Pancreas (tissue), 10 donors: ENCODE measurements around the gene NSMCE3. TPM values are rescaled to one million over a fixed set of nuclear protein-coding genes. Genes with fewer than 3 reads are reported as not detected.

Source experiments
- ATAC-seq, 4 donors: fragments of 200-7000 bp; cut with Tn5 transposase; one replicate each; pipeline versions ENCODE4 v1.8.0 to v1.9.1; 2020; ENCODE audit warnings: mild to moderate bottlenecking in 4 of 4, moderate library complexity in 4 of 4
- DNase-seq, 6 donors: peaks; one replicate each; pipeline ENCODE4 v3.0.0-alpha.2; 2020
- FAIRE-seq: peaks from 2 replicates; lab custom pipeline; 2012; peaks lifted over from hg19 to GRCh38; lab: Jason Lieb, UNC
- H3K27ac ChIP-seq, 4 donors: fragments of 200-600 bp; sonication (generic); 1 replicate in 3 of 4; 2 replicates in 1 of 4; pipeline versions ENCODE4 v1.5.0 to v1.8.0; 2020
- H3K27me3 ChIP-seq, 4 donors: fragments of 200-600 bp; one replicate each; pipeline ENCODE4 v1.8.0; 2021
- H3K36me3 ChIP-seq, 3 donors: fragments of 200-600 bp; sonication (generic) in 1 of 3; one replicate each; pipeline versions ENCODE4 v1.5.0 to v1.8.0; 2020 to 2021
- H3K4me1 ChIP-seq, 3 donors: fragments of 200-600 bp; one replicate each; pipeline ENCODE4 v1.8.0; 2021
- H3K4me3 ChIP-seq, 4 donors: fragments of 200-600 bp; sonication (generic) in 2 of 4; one replicate each; pipeline versions ENCODE4 v1.5.0 to v1.8.0; 2020 to 2021
- H3K9me3 ChIP-seq, 4 donors: fragments of 200-600 bp; one replicate each; pipeline ENCODE4 v1.8.0; 2021
- CTCF ChIP-seq, 4 donors: fragments of 200-600 bp; sonication (generic) in 3 of 4; IDR thresholded peaks; one replicate each; pipeline versions ENCODE4 v1.5.0 to v1.8.0; 2021; ENCODE audit warnings: antibody characterized with exemption in 4 of 4
- WGBS, 2 donors: extraction: QIAGEN DNeasy Blood & Tissue Kit; methylation state at CpG; one replicate each; pipeline ENCODE4 v1.1.7; 2013; 5-methylcytosine and 5-hydroxymethylcytosine counted together
- intact Hi-C, 3 donors: fragments of 100-400 bp; cut with DNase I; formaldehyde crosslinking; loops; one replicate each; pipeline versions ENCODE4 v1.11.1 to v1.14.2; 2022
- polyA plus RNA-seq, 2 donors: library from polyadenylated mRNA; stranded (reverse); fragments of 200-250 nt; gene quantifications; one replicate each; pipeline ENCODE4 v1.2.3, GENCODE V29; 2013
- total RNA-seq, 6 donors: library from RNA; stranded (reverse); fragmentation: NEBNext Ultra II Directional in 4 of 6; extraction: Animal tissue kit (Norgen Biotek cat#: 25700) in 4 of 6; gene quantifications; one replicate each; pipeline versions ENCODE4 v1.2.1 to v1.2.4, GENCODE V29; 2021 to 2023
- donor health status: healthy with polysubstance abuse.
- donor health status: DM: no; HTN: no; CAD: no; lungs with moderate emphysema.
- donor health status: DM: no; HTN: no; CAD: no.
- donor health status: control.
- donor health status: control.
- donor health status: Bipolar disorder and iron deficiency.
- donor health status: DM: yes; HTN: yes; CAD: no.
- donor health status: DM: no; HTN: no; CAD: no.
- donor health status: DM: no; HTN: no; CAD: no.
- donor health status: DM: yes; HTN: yes; CAD: no.

The NSMCE3 gene
- total and polyA plus RNA-seq, 8 donors: 1.5 to 5.2 (median 2.2) TPM

- no peak overlapping the region for H3K27ac ChIP-seq
- TF ChIP-seq CTCF (IDR thresholded peaks at IDR 0.05): no peak
- FAIRE-seq (no peak), DNase-seq (no peak), ATAC-seq (no peak)
- no peaks in the 10 kb centered on the region for H3K9me3 ChIP-seq
- H3K27me3 ChIP-seq: no peaks in the 10 kb centered on the region
- H3K4me3 ChIP-seq: no peak overlapping the region
- H3K36me3 ChIP-seq: no peaks in the 10 kb centered on the region
- 87 to 93% methylated on average over 11 of the region's 11 CpGs for WGBS, 2 donors
- intact Hi-C loops: no loop called here
- H3K4me1 ChIP-seq: no peaks in the 10 kb centered on the region
Measured at GRCh38 chr15:29223640-29224039, 46.0 kb downstream of the NSMCE3 start.

GRCh38 chr15:29222129-29222853, 47.3 kb downstream of the NSMCE3 start:
- no peak for FAIRE-seq
- WGBS, 2 donors: 81 to 90% methylated on average over 9 of the region's 9 CpGs
- Histone ChIP-seq H3K4me1 (no peaks in the 10 kb centered on the region), H3K27me3 (no peaks in the 10 kb centered on the region), H3K9me3 (no peaks in the 10 kb centered on the region), H3K27ac (no peak overlapping the region), H3K4me3 (no peak overlapping the region), H3K36me3 (no peaks in the 10 kb centered on the region)
- DNase-seq: no peak
- ATAC-seq: no peak
- intact Hi-C loops: no loop called here
- TF ChIP-seq CTCF (IDR thresholded peaks at IDR 0.05): no peak

GRCh38 chr15:29220852-29221251, 48.8 kb downstream of the NSMCE3 start:
- H3K4me1 ChIP-seq: no peaks in the 10 kb centered on the region
- no peak for DNase-seq
- no peak overlapping the region for H3K27ac ChIP-seq
- H3K36me3 ChIP-seq: no peaks in the 10 kb centered on the region
- intact Hi-C loops: no loop called here
- no peaks in the 10 kb centered on the region for H3K27me3 ChIP-seq
- FAIRE-seq: no peak
- no peak overlapping the region for H3K4me3 ChIP-seq
- no peak for ATAC-seq
- WGBS, 2 donors: 71 to 80% methylated on average over 7 of the region's 7 CpGs
- no peaks in the 10 kb centered on the region for H3K9me3 ChIP-seq
- TF ChIP-seq CTCF (IDR thresholded peaks at IDR 0.05): no peak

DNA sequence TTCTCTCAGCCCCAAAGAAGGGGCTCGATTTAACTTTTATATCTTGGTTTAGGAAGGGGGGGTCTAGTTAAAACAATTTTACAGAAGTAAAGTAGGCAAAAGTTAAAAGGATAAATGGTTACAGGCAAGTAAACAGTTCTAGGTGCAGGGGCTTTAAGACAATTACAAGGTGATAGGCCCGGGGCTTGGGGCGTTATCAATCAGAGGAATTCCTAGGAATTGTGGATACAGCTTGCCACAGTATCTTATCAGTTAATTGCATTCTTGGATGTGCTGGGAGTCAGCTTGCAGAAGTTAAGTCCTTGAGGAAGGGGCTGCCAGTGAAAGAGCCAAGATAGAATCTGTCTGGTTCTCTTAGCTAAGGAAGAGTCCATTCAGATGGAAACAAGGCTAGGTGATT, 52.7 kb downstream of the NSMCE3 start:
- H3K4me3 ChIP-seq: no peak overlapping the region
- H3K9me3 ChIP-seq: no peaks in the 10 kb centered on the region
- no peak for DNase-seq
- ATAC-seq: no peak
- intact Hi-C loops: no loop called here
- no peak for TF ChIP-seq CTCF (IDR thresholded peaks at IDR 0.05)
- H3K4me1 ChIP-seq: no peaks in the 10 kb centered on the region
- WGBS, 2 donors: 41 to 45% methylated on average over 3 of the region's 3 CpGs
- H3K36me3 ChIP-seq: no peaks in the 10 kb centered on the region
- no peaks in the 10 kb centered on the region for H3K27me3 ChIP-seq
- no peak overlapping the region for H3K27ac ChIP-seq
- FAIRE-seq: no peak
